T-cell (primary cell): ENCODE data around the gene FANCC. TPM values are rescaled to one million over a fixed set of nuclear protein-coding genes. Genes with fewer than 3 reads are reported as not detected.

Source experiments
- ATAC-seq, 4 experiments: fragments of 200-7000 bp in 3 of 4; fragments of 150-1000 bp in 1 of 4; cut with Tn5 transposase; replicated peaks in 1 of 4; 1 replicate in 3 of 4; 2 replicates in 1 of 4; pipeline ENCODE4 v1.10.0; 2021; ENCODE audit warnings: moderate library complexity in 3 of 4, mild to moderate bottlenecking in 2 of 4, moderate number of reproducible peaks in 1 of 4
- CTCF ChIA-PET, 2 donors: fragments of 300-600 bp; sonication (Branson Sonifier 250); formaldehyde crosslinking; loops; one replicate each; lab custom pipeline; 2022; ENCODE audit warnings: antibody characterized with exemption in 2 of 2; lab: Charles Lee
- POLR2A ChIA-PET, 2 donors: fragments of 300-600 bp; sonication (Branson Sonifier 250); formaldehyde crosslinking; loops; one replicate each; lab custom pipeline; 2022; ENCODE audit warnings: antibody characterized with exemption in 2 of 2; lab: Charles Lee
- DNase-seq, 35 experiments: peaks; one replicate each; pipeline versions ENCODE4 v3.0.0 to v3.0.0-alpha.2; 2013 to 2023
- H3K27ac ChIP-seq: one replicate; pipeline ENCODE4 v1.5.1; 2013; ENCODE audit warnings: low read length
- H3K27me3 ChIP-seq, 2 experiments: replicated peaks in 1 of 2; 1 replicate in 1 of 2; 2 replicates in 1 of 2; pipeline versions ENCODE4 v1.6.1 to v1.7.0; 2013; ENCODE audit warnings: low read length in 1 of 2, mixed read lengths in 1 of 2; ENCODE audit not compliant: control insufficient read depth in 2 of 2, insufficient read depth in 2 of 2; ENCODE audit errors: extremely low read depth in 1 of 2
- H3K36me3 ChIP-seq, 2 donors: 1 replicate in 1 of 2; 2 replicates in 1 of 2; pipeline versions ENCODE4 v1.6.1 to v1.7.0; 2013; ENCODE audit warnings: low read length in 1 of 2; ENCODE audit not compliant: control insufficient read depth in 2 of 2, insufficient read depth in 1 of 2; ENCODE audit errors: extremely low read depth in 1 of 2
- H3K4me1 ChIP-seq, 2 experiments: 1 replicate in 1 of 2; 2 replicates in 1 of 2; pipeline versions ENCODE4 v1.6.1 to v1.7.0; 2013; ENCODE audit warnings: low read length in 2 of 2, mixed read lengths in 1 of 2; ENCODE audit not compliant: insufficient read depth in 2 of 2, control insufficient read depth in 1 of 2; ENCODE audit errors: extremely low read depth in 1 of 2
- H3K4me3 ChIP-seq, 2 donors: 1 replicate in 1 of 2; 2 replicates in 1 of 2; pipeline versions ENCODE4 v1.5.1 to v1.7.0; 2013; ENCODE audit warnings: mild to moderate bottlenecking in 2 of 2, low read length in 1 of 2, moderate library complexity in 1 of 2; ENCODE audit not compliant: control insufficient read depth in 1 of 2; ENCODE audit errors: extremely low read depth in 1 of 2
- H3K9me3 ChIP-seq: 2 replicates; pipeline ENCODE4 v1.7.0; 2013
- H3K27ac Mint-ChIP-seq, 2 donors: one replicate each; pipeline ENCODE4 v1.8.0; 2020 to 2021; ENCODE audit warnings: mild to moderate bottlenecking in 2 of 2, mixed read lengths in 2 of 2
- H3K27me3 Mint-ChIP-seq, 2 donors: one replicate each; pipeline ENCODE4 v1.8.0; 2021 to 2022; ENCODE audit warnings: mixed read lengths in 2 of 2
- H3K36me3 Mint-ChIP-seq: one replicate; pipeline ENCODE4 v1.8.0; 2021; ENCODE audit warnings: mixed read lengths
- H3K4me1 Mint-ChIP-seq, 3 donors: one replicate each; pipeline ENCODE4 v1.8.0; 2020 to 2022; ENCODE audit warnings: mixed read lengths in 3 of 3, mild to moderate bottlenecking in 1 of 3
- H3K4me3 Mint-ChIP-seq, 3 donors: one replicate each; pipeline ENCODE4 v1.8.0; 2020 to 2022; ENCODE audit warnings: mild to moderate bottlenecking in 3 of 3, mixed read lengths in 3 of 3, moderate library complexity in 3 of 3
- H3K9me3 Mint-ChIP-seq, 3 donors: one replicate each; pipeline ENCODE4 v1.8.0; 2020 to 2022; ENCODE audit warnings: mixed read lengths in 3 of 3
- WGBS: methylation state at CpG from one replicate; pipeline ENCODE4 v1.1.5; 2013; ENCODE audit warnings: missing lambda C conversion rate; ENCODE audit not compliant: insufficient coverage; 5-methylcytosine and 5-hydroxymethylcytosine counted together
- total RNA-seq, 35 experiments: library from RNA in 6 of 35; stranded (reverse) in 6 of 35; fragments of 120-200 nt in 1 of 35; gene quantifications; one replicate each; pipeline versions ENCODE4 v1.2.1 to v1.2.4 and lab custom pipeline; 2013 to 2026

The FANCC gene
- total RNA-seq, 5 donors from 2014 or later (not counting 1 experiment from before 2014, with no cell fraction given) = 4.2 to 11.6 (median 4.8) TPM

DNA sequence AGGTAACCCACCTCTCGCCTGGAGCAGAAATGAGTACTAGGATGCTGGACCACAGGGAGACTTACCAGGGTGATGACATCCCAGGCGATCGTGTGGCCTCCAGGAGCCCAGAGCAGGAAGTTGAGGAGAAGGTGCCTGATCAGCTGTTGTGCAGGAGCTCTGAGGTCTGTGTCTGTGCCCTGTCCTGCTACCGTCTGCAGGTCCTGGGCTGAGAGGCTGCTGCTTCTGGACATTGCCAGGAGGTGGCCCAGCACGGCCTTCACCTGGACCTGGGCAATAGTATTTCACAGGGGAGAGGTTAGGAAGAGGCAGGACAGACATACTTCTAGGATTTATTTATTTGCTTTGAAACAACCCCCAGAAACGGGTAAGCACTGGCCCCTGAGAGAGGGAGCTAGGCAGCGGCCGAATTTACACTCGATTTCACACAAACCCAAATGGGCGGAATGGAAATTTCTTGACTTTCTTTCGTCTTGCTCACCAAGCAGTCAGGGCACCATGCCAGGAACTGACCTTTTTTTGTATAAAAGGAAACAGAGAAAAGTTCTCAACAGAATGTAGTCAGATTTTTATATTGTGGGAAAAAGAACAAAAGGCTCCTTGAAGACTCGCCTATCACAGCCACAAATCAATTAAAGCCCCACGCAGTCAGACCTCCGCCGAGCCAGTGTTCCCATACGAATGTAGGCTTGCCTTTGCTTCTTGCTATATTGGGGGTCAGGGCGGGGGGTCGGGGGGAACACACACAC, 210.3 kb downstream of the FANCC start:
- Histone ChIP-seq H3K27me3 (no peaks in the 10 kb centered on the region), H3K27ac (no peak overlapping the region), H3K4me3 (no peak overlapping the region), H3K9me3 (no peaks in the 10 kb centered on the region), H3K36me3 (peaks cover 7 to 14% of the 10 kb centered on the region in 2 donors), H3K4me1 (no peaks in the 10 kb centered on the region)
- ATAC-seq = no peak
- no peak for DNase-seq
- Mint-ChIP-seq H3K9me3 (no peaks in the 10 kb centered on the region), H3K4me3 (no peak overlapping the region), H3K4me1 (no peaks in the 10 kb centered on the region), H3K27ac (no peak overlapping the region), H3K27me3 (no peaks in the 10 kb centered on the region), H3K36me3 (peaks cover 9% of the 10 kb centered on the region)
- POLR2A ChIA-PET = interaction anchor here in 1 of 2 donors (0.6 kb wide), 1 partner anchor 467 kb away, joined by 5 read pairs; no protein-coding TSS in a partner anchor
- CTCF ChIA-PET = no interaction called here
- WGBS = 95% methylated on average over 13 of the region's 18 CpGs

GRCh38 chr9:95105519-95106287, 211.8 kb downstream of the FANCC start:
- ChIA-PET POLR2A (no interaction called here), CTCF (interaction anchor here in 1 of 2 donors (0.6 kb wide), 1 partner anchor 277 kb away, joined by 3 read pairs; no protein-coding TSS in a partner anchor)
- Mint-ChIP-seq H3K27me3 (no peaks in the 10 kb centered on the region), H3K27ac (no peak overlapping the region), H3K36me3 (peaks cover 9% of the 10 kb centered on the region), H3K4me1 (no peaks in the 10 kb centered on the region), H3K4me3 (no peak overlapping the region), H3K9me3 (no peaks in the 10 kb centered on the region)
- Histone ChIP-seq H3K27me3 (no peaks in the 10 kb centered on the region), H3K9me3 (no peaks in the 10 kb centered on the region), H3K4me1 (no peaks in the 10 kb centered on the region), H3K36me3 (peaks cover 6 to 14% of the 10 kb centered on the region in 2 donors), H3K27ac (no peak overlapping the region), H3K4me3 (no peak overlapping the region)
- ATAC-seq (no peak), DNase-seq (no peak)
- 88% methylated on average over 12 of the region's 13 CpGs for WGBS

GRCh38 chr9:95104980-95105379, 212.5 kb downstream of the FANCC start:
- H3K9me3 ChIP-seq = no peaks in the 10 kb centered on the region
- no peaks in the 10 kb centered on the region for H3K27me3 Mint-ChIP-seq
- H3K4me3 ChIP-seq = no peak overlapping the region
- 95% methylated on average over 9 of the region's 12 CpGs for WGBS
- H3K4me1 ChIP-seq = no peaks in the 10 kb centered on the region
- H3K9me3 Mint-ChIP-seq = no peaks in the 10 kb centered on the region
- H3K4me1 Mint-ChIP-seq = no peaks in the 10 kb centered on the region
- ChIA-PET POLR2A (no interaction called here), CTCF (no interaction called here)
- H3K27ac ChIP-seq = no peak overlapping the region
- H3K36me3 Mint-ChIP-seq = peaks cover 9% of the 10 kb centered on the region
- peaks cover 6 to 8% of the 10 kb centered on the region in 2 donors for H3K36me3 ChIP-seq
- H3K27me3 ChIP-seq = no peaks in the 10 kb centered on the region
- no peak overlapping the region for H3K27ac Mint-ChIP-seq
- no peak for DNase-seq
- H3K4me3 Mint-ChIP-seq = no peak overlapping the region
- ATAC-seq = no peak

DNA sequence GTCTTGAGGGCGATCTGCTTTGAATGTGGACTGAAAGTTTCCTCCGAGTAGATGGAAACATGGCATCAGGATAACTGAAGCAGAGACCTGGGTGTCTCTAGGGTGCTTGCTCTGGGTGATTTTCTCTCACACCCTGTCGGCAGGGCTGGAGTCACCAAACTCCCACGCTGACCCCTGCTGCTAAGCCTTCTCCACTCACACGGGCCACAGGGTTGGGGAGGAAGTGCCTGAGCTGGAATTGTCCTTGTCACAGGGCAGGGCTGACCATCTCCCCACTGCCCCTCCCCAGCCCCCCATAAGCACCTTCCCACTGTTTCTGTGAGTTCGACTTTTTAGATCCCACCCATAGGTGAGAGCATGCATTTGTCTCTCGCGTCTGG, 212.9 kb downstream of the FANCC start:
- H3K36me3 ChIP-seq = peaks cover 6 to 7% of the 10 kb centered on the region in 2 donors
- Mint-ChIP-seq H3K4me3 (no peak overlapping the region), H3K36me3 (peaks cover 9% of the 10 kb centered on the region), H3K27me3 (no peaks in the 10 kb centered on the region), H3K9me3 (no peaks in the 10 kb centered on the region), H3K27ac (no peak overlapping the region), H3K4me1 (no peaks in the 10 kb centered on the region)
- WGBS = 100% methylated on average over 4 of the region's 8 CpGs
- no peak overlapping the region for H3K4me3 ChIP-seq
- no peak for DNase-seq
- no peaks in the 10 kb centered on the region for H3K27me3 ChIP-seq
- ATAC-seq = no peak
- no peak overlapping the region for H3K27ac ChIP-seq
- ChIA-PET CTCF (no interaction called here), POLR2A (no interaction called here)
- H3K9me3 ChIP-seq = no peaks in the 10 kb centered on the region
- H3K4me1 ChIP-seq = no peaks in the 10 kb centered on the region

GRCh38 chr9:95103871-95104580, 213.5 kb downstream of the FANCC start:
- Mint-ChIP-seq H3K27ac (no peak overlapping the region), H3K9me3 (no peaks in the 10 kb centered on the region)
- POLR2A ChIA-PET = no interaction called here

GRCh38 chr9:95103281-95103771, 214.2 kb downstream of the FANCC start:
- H3K4me1 ChIP-seq = no peaks in the 10 kb centered on the region
- H3K9me3 Mint-ChIP-seq = no peaks in the 10 kb centered on the region
- no peak overlapping the region for H3K4me3 Mint-ChIP-seq
- H3K36me3 Mint-ChIP-seq = peaks cover 9% of the 10 kb centered on the region
- H3K27ac Mint-ChIP-seq = no peak overlapping the region
- H3K4me1 Mint-ChIP-seq = no peaks in the 10 kb centered on the region
- H3K36me3 ChIP-seq = peaks cover 6 to 7% of the 10 kb centered on the region in 2 donors
- 95% methylated on average over 15 of the region's 15 CpGs for WGBS
- H3K27me3 ChIP-seq = no peaks in the 10 kb centered on the region
- ATAC-seq (no peak), DNase-seq (no peak)
- H3K27me3 Mint-ChIP-seq = no peaks in the 10 kb centered on the region
- H3K4me3 ChIP-seq = no peak overlapping the region
- POLR2A ChIA-PET = no interaction called here
- no peaks in the 10 kb centered on the region for H3K9me3 ChIP-seq
- no peak overlapping the region for H3K27ac ChIP-seq
- CTCF ChIA-PET = no interaction called here

More at GRCh38 chr9:95103871-95104580, 213.5 kb downstream of the FANCC start:
- Histone ChIP-seq H3K27me3 (no peaks in the 10 kb centered on the region), H3K4me1 (no peaks in the 10 kb centered on the region), H3K4me3 (no peak overlapping the region), H3K9me3 (no peaks in the 10 kb centered on the region), H3K36me3 (peaks cover 6 to 7% of the 10 kb centered on the region in 2 donors), H3K27ac (no peak overlapping the region)
- no peaks in the 10 kb centered on the region for H3K27me3 Mint-ChIP-seq
- no peak for DNase-seq
- H3K36me3 Mint-ChIP-seq = peaks cover 9% of the 10 kb centered on the region
- H3K4me1 Mint-ChIP-seq = no peaks in the 10 kb centered on the region
- H3K4me3 Mint-ChIP-seq = no peak overlapping the region
- no peak for ATAC-seq
- CTCF ChIA-PET = no interaction called here
- 87% methylated on average over 11 of the region's 20 CpGs for WGBS
